Body of pancreas (tissue), 4 donors: Measurements from ENCODE around the gene ABCB9. TPM values are rescaled to one million over a fixed set of nuclear protein-coding genes. Genes with fewer than 3 reads are reported as not detected.

ENCODE experiments used
- ATAC-seq: fragments of 150-250 bp; one replicate; pipeline ENCODE4 v1.9.1; 2016
- DNase-seq, 4 donors: peaks; one replicate each; pipeline ENCODE4 v3.0.0-alpha.2; 2019
- H3K27ac ChIP-seq, 4 donors: fragments of 200-600 bp; sonication (generic); 1 replicate in 3 of 4; 2 replicates in 1 of 4; pipeline versions ENCODE4 v1.5.1 to v1.6.1; 2016 to 2019; ENCODE audit warnings: mild to moderate bottlenecking in 1 of 4, mixed read lengths in 1 of 4, moderate library complexity in 1 of 4
- H3K27me3 ChIP-seq, 2 donors: fragments of 200-600 bp; sonication (generic); one replicate each; pipeline ENCODE4 v1.6.0; 2016; ENCODE audit warnings: mild to moderate bottlenecking in 1 of 2
- H3K36me3 ChIP-seq, 2 donors: fragments of 200-600 bp; sonication (generic); replicated peaks in 1 of 2; 2 replicates each; pipeline ENCODE4 v1.5.1; 2016; ENCODE audit warnings: low read depth in 2 of 2; ENCODE audit not compliant: insufficient read depth in 1 of 2
- H3K4me1 ChIP-seq: fragments of 200-600 bp; sonication (generic); one replicate; pipeline ENCODE4 v1.6.0; 2016
- H3K4me3 ChIP-seq, 2 donors: fragments of 200-600 bp; sonication (generic); 1 replicate in 1 of 2; 2 replicates in 1 of 2; pipeline ENCODE4 v1.5.1; 2016 to 2019
- H3K9me3 ChIP-seq, 3 donors: fragments of 200-600 bp; sonication (generic); 1 replicate in 2 of 3; 2 replicates in 1 of 3; pipeline ENCODE4 v1.5.1; 2016
- CTCF ChIP-seq, 7 experiments: fragments of 450-650 bp in 4 of 7; fragments of 200-600 bp in 3 of 7; sonication (generic) in 3 of 7; IDR thresholded peaks; one replicate each; pipeline ENCODE4 v1.5.1; 2016 to 2019; ENCODE audit warnings: antibody characterized with exemption in 7 of 7
- POLR2A ChIP-seq, 3 donors: fragments of 450-650 bp; IDR thresholded peaks; one replicate each; pipeline ENCODE4 v1.6.1; 2016; ENCODE audit warnings: antibody characterized with exemption in 3 of 3, mild to moderate bottlenecking in 2 of 3
- WGBS, 2 donors: methylation state at CpG; one replicate each; pipeline ENCODE4 v1.1.5; 2017; 5-methylcytosine and 5-hydroxymethylcytosine counted together
- intact Hi-C: fragments of 100-400 bp; cut with DNase I; formaldehyde crosslinking; loops from one replicate; pipeline ENCODE4 v1.15.1; 2023
- total RNA-seq, 2 donors: library from RNA; depleted of rRNA; stranded (reverse); fragments of >200 nt; gene quantifications; one replicate each; pipeline ENCODE4 v1.1.0, GENCODE V29; 2016

The ABCB9 gene
- total RNA-seq, 2 donors from 2014 or later, result 5.2 to 7.9 TPM

GRCh38 chr12:122997343-122998250, 31.3 kb upstream of the ABCB9 start:
- no peak for TF ChIP-seq POLR2A (IDR thresholded peaks at IDR 0.05)
- TF ChIP-seq CTCF (IDR thresholded peaks at IDR 0.05), result no peak
- 90 to 95% methylated on average over 18 to 25 of the region's 25 CpGs for WGBS, 2 donors
- H3K4me3 ChIP-seq, result no peak overlapping the region
- no peak for DNase-seq
- H3K4me1 ChIP-seq, result no peaks in the 10 kb centered on the region
- no peaks in the 10 kb centered on the region for H3K9me3 ChIP-seq
- intact Hi-C loops, result no loop called here
- H3K27ac ChIP-seq, result no peak overlapping the region
- no peaks in the 10 kb centered on the region for H3K36me3 ChIP-seq
- no peak for ATAC-seq
- H3K27me3 ChIP-seq, result no peaks in the 10 kb centered on the region

GRCh38 chr12:122996621-122997342, 30.5 kb upstream of the ABCB9 start:
- H3K27ac ChIP-seq, result no peak overlapping the region
- intact Hi-C loops, result no loop called here

GRCh38 chr12:122996188-122996601, 29.9 kb upstream of the ABCB9 start:
- Histone ChIP-seq H3K27me3 (no peaks in the 10 kb centered on the region), H3K4me1 (no peaks in the 10 kb centered on the region), H3K27ac (no peak overlapping the region), H3K36me3 (no peaks in the 10 kb centered on the region), H3K4me3 (no peak overlapping the region), H3K9me3 (no peaks in the 10 kb centered on the region)
- TF ChIP-seq POLR2A (IDR thresholded peaks at IDR 0.05) (no peak), CTCF (IDR thresholded peaks at IDR 0.05) (no peak)
- 99% methylated on average over 7 of the region's 7 CpGs; no CpG with 5 or more reads in 1 of the 2 donors for WGBS, 2 donors
- DNase-seq (no peak), ATAC-seq (no peak)
- intact Hi-C loops, result no loop called here

More at GRCh38 chr12:122996621-122997342, 30.5 kb upstream of the ABCB9 start:
- H3K27me3 ChIP-seq, result no peaks in the 10 kb centered on the region
- no peaks in the 10 kb centered on the region for H3K36me3 ChIP-seq
- TF ChIP-seq CTCF (IDR thresholded peaks at IDR 0.05) (no peak), POLR2A (IDR thresholded peaks at IDR 0.05) (no peak)
- no peaks in the 10 kb centered on the region for H3K9me3 ChIP-seq
- DNase-seq (no peak), ATAC-seq (no peak)
- no peaks in the 10 kb centered on the region for H3K4me1 ChIP-seq
- 87 to 91% methylated on average over 16 of the region's 16 CpGs for WGBS, 2 donors
- H3K4me3 ChIP-seq, result no peak overlapping the region

GRCh38 chr12:122995503-122996187, 29.4 kb upstream of the ABCB9 start:
- WGBS, 2 donors, result 85 to 89% methylated on average over 7 to 15 of the region's 20 CpGs
- peak; percentile 24 for ATAC-seq

More at GRCh38 chr12:122995503-122996187, 29.4 kb upstream of the ABCB9 start:
- Histone ChIP-seq H3K27ac (no peak overlapping the region), H3K27me3 (no peaks in the 10 kb centered on the region), H3K4me1 (no peaks in the 10 kb centered on the region), H3K9me3 (no peaks in the 10 kb centered on the region), H3K4me3 (no peak overlapping the region), H3K36me3 (no peaks in the 10 kb centered on the region)
- intact Hi-C loops, result no loop called here
- DNase-seq, result peak in 2 of 4 donors; percentile 28 to 29
- no peak for TF ChIP-seq CTCF (IDR thresholded peaks at IDR 0.05)
- TF ChIP-seq POLR2A (IDR thresholded peaks at IDR 0.05), result no peak
